ENCODE results near the gene GPR12. TPM values are rescaled to one million over a fixed set of nuclear protein-coding genes. Genes with fewer than 3 reads are reported as not detected.

GPR12 gene, protein sequence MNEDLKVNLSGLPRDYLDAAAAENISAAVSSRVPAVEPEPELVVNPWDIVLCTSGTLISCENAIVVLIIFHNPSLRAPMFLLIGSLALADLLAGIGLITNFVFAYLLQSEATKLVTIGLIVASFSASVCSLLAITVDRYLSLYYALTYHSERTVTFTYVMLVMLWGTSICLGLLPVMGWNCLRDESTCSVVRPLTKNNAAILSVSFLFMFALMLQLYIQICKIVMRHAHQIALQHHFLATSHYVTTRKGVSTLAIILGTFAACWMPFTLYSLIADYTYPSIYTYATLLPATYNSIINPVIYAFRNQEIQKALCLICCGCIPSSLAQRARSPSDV
- 2.5 TPM for total RNA-seq (ENCODE audit: unreplicated experiment)
- long read RNA-seq, result 0 reads

DNA sequence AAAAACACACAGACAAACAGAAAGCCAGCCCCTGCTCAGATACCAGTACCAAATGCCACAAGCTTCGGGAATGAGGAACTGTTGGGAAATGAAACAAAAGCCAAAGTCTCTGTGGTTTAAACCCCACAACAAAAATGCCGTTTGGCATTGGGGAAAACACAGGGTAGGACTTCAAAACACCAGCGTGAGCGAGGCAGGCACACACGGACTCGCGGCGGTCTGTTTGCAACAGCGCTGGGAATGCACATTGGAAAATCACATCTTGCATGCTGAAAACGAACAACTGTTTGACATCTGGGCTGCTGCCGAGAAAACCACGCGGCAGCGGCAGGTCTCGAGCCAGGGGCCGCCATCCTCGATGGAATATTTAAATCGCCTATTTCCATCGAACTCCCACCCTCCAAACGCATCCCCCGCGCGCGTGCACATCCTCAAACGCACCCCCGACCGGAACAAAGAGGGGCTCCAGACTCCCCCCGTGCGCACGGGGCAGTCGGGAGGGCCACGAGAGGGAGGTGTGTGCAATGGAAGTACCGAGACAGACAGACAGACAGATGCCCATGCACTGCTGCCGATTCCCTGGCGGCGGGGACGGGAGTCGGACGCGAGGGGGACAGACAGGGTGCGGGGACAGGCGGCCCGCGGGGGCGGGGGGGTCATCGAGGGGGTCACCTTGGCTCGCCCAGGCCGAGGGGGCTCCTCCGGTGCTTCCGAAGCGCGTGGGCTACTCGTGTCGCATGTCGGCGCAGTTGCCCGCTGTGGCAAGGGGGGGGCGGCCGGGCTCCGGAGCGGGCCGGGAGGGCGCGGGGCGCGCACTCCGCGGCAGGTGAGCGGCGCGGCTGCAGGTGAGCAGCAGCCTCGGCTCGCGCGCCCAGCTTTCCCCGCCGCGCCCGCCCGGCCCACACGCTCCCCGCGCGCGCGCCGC lies at the start of gene GPR12:
TSS of gene GPR12 (minus strand) at position 880 of the 925 bp plus-strand sequence. CDS start 959 bp downstream, outside the sequence.
- TF ChIP-seq, protein P1, sequence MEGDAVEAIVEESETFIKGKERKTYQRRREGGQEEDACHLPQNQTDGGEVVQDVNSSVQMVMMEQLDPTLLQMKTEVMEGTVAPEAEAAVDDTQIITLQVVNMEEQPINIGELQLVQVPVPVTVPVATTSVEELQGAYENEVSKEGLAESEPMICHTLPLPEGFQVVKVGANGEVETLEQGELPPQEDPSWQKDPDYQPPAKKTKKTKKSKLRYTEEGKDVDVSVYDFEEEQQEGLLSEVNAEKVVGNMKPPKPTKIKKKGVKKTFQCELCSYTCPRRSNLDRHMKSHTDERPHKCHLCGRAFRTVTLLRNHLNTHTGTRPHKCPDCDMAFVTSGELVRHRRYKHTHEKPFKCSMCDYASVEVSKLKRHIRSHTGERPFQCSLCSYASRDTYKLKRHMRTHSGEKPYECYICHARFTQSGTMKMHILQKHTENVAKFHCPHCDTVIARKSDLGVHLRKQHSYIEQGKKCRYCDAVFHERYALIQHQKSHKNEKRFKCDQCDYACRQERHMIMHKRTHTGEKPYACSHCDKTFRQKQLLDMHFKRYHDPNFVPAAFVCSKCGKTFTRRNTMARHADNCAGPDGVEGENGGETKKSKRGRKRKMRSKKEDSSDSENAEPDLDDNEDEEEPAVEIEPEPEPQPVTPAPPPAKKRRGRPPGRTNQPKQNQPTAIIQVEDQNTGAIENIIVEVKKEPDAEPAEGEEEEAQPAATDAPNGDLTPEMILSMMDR (IDR thresholded peaks at IDR 0.05; ENCODE audit: partially characterized antibody, unreplicated experiment), result no peak
- DNase-seq, result peak; percentile 26
- Mint-ChIP-seq H3K36me3 (ENCODE audit: unreplicated experiment) (peaks cover 10% of the 10 kb centered on the region), H3K9me3 (ENCODE audit: unreplicated experiment) (peaks cover 20% of the 10 kb centered on the region), H3K27ac (ENCODE audit: unreplicated experiment) (peak within 1 kb of the TSS; percentile 73), H3K27me3 (ENCODE audit: unreplicated experiment) (peaks cover 32% of the 10 kb centered on the region), H3K4me3 (ENCODE audit: unreplicated experiment) (peak within 1 kb of the TSS; percentile 89), H3K4me1 (ENCODE audit: low read depth, unreplicated experiment) (peaks cover 3% of the 10 kb centered on the region)

DNA sequence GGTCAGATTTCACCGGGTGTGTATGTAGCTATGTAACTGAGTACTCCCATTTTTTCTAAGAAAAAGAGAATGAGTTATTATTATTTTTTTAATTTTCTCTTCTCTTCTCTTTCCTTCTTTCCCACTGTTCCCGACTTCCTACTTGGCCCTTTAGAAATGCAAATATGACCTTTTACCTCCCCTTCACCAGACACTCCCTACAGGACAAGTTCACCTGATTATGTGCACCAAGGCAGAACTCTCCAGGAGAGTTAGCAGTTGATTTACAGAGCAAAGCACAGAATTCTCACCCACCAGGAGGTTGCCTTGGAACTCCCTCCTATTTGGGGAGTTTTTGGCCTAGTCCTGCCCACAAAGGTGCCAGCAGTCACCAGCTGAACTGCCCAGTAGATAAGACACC lies 49.5 kb upstream of the GPR12 start:
- TF ChIP-seq, protein P1 (IDR thresholded peaks at IDR 0.05; ENCODE audit: partially characterized antibody, unreplicated experiment), result no peak
- H3K27ac Mint-ChIP-seq (ENCODE audit: unreplicated experiment), result no peak overlapping the region
- peaks cover 10% of the 10 kb centered on the region for H3K4me1 Mint-ChIP-seq (ENCODE audit: low read depth, unreplicated experiment)
- H3K9me3 Mint-ChIP-seq (ENCODE audit: unreplicated experiment), result peaks cover 6% of the 10 kb centered on the region
- H3K36me3 Mint-ChIP-seq (ENCODE audit: unreplicated experiment), result peaks cover 8% of the 10 kb centered on the region
- H3K4me3 Mint-ChIP-seq (ENCODE audit: unreplicated experiment), result no peak overlapping the region
- DNase-seq, result no peak
- H3K27me3 Mint-ChIP-seq (ENCODE audit: unreplicated experiment), result no peaks in the 10 kb centered on the region

DNA sequence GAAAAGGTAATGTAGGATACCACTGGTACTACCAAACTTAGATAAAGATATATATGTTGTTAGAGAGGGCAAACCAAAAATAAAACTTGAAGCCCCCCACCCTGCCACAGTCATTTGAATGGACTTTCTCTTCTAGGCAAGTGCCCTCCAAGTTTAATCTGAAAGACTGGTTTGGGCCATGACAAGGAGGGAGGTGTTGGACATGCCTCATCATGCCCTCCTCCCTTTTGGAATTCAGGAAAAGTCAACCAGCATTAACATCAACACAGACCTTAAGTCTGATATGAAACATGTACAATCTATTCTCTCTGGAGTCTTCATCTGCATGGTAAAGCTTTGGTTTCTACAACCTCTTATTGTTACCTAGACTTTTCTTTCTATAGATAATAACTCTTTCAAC lies 46.3 kb upstream of the GPR12 start:
- TF ChIP-seq, protein P1 (IDR thresholded peaks at IDR 0.05; ENCODE audit: partially characterized antibody, unreplicated experiment), result no peak
- Mint-ChIP-seq H3K4me1 (ENCODE audit: low read depth, unreplicated experiment) (peaks cover 8% of the 10 kb centered on the region), H3K9me3 (ENCODE audit: unreplicated experiment) (peaks cover 8% of the 10 kb centered on the region), H3K27me3 (ENCODE audit: unreplicated experiment) (no peaks in the 10 kb centered on the region), H3K27ac (ENCODE audit: unreplicated experiment) (no peak overlapping the region), H3K4me3 (ENCODE audit: unreplicated experiment) (no peak overlapping the region), H3K36me3 (ENCODE audit: unreplicated experiment) (peaks cover 19% of the 10 kb centered on the region)
- DNase-seq, result no peak

DNA sequence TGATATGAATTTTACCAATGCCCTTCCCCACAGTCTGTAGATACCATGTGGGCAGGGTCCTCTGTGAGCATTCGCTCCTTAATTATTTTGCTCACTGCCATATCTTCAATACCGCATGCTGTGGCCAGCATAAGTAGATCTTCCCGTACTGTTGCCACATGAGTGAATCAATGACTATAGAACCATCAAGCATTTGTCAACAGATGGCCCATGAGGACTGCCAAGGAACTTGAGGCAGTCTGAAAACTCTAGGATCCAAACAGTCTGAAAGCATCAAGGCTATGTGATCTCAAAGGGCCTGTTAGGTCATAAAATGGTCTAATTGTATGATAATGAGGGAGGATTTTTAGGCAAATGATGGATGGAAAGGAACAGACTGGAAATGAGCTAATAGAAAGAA lies 27.4 kb upstream of the GPR12 start:
- peaks cover 2% of the 10 kb centered on the region for H3K27me3 Mint-ChIP-seq (ENCODE audit: unreplicated experiment)
- peaks cover 5% of the 10 kb centered on the region for H3K9me3 Mint-ChIP-seq (ENCODE audit: unreplicated experiment)
- peaks cover 11% of the 10 kb centered on the region for H3K36me3 Mint-ChIP-seq (ENCODE audit: unreplicated experiment)
- H3K27ac Mint-ChIP-seq (ENCODE audit: unreplicated experiment), result peak overlapping the region; percentile 44
- H3K4me1 Mint-ChIP-seq (ENCODE audit: low read depth, unreplicated experiment), result peaks cover 10% of the 10 kb centered on the region
- TF ChIP-seq, protein P1 (IDR thresholded peaks at IDR 0.05; ENCODE audit: partially characterized antibody, unreplicated experiment), result no peak
- no peak for DNase-seq
- H3K4me3 Mint-ChIP-seq (ENCODE audit: unreplicated experiment), result peak overlapping the region; percentile 30
